Spleen (tissue), 11 donors: ENCODE results near the gene MBNL2. TPM values are rescaled to one million over a fixed set of nuclear protein-coding genes. Genes with fewer than 3 reads are reported as not detected.

Experiments
- DNase-seq: peaks from one replicate; pipeline ENCODE4 v3.0.0-alpha.2; 2020
- H3K27ac ChIP-seq, 8 donors: fragments of 200-600 bp; sonication (generic) in 7 of 8; 1 replicate in 4 of 8; 2 replicates in 4 of 8; pipeline versions ENCODE4 v1.5.0 to v1.8.0; 2016 to 2021; ENCODE audit warnings: inconsistent platforms in 4 of 8, mild to moderate bottlenecking in 4 of 8, moderate library complexity in 1 of 8
- H3K27me3 ChIP-seq, 7 donors: fragments of 200-600 bp; sonication (generic) in 6 of 7; replicated peaks in 1 of 7; 1 replicate in 4 of 7; 2 replicates in 3 of 7; pipeline versions ENCODE4 v1.5.0 to v1.8.0; 2016 to 2021; ENCODE audit warnings: inconsistent platforms in 3 of 7, mild to moderate bottlenecking in 1 of 7
- H3K36me3 ChIP-seq, 6 donors: fragments of 200-600 bp; sonication (generic) in 5 of 6; 1 replicate in 4 of 6; 2 replicates in 2 of 6; pipeline versions ENCODE4 v1.5.0 to v1.8.0; 2016 to 2021; ENCODE audit warnings: inconsistent platforms in 2 of 6
- H3K4me1 ChIP-seq, 6 donors: fragments of 200-600 bp; sonication (generic) in 5 of 6; 1 replicate in 3 of 6; 2 replicates in 3 of 6; pipeline versions ENCODE4 v1.5.0 to v1.8.0; 2016 to 2021; ENCODE audit warnings: inconsistent platforms in 3 of 6
- H3K4me3 ChIP-seq, 8 donors: fragments of 200-600 bp; sonication (generic) in 7 of 8; 1 replicate in 4 of 8; 2 replicates in 4 of 8; pipeline versions ENCODE4 v1.5.0 to v1.8.0; 2016 to 2021; ENCODE audit warnings: inconsistent platforms in 4 of 8, mild to moderate bottlenecking in 4 of 8, moderate library complexity in 2 of 8
- H3K9me3 ChIP-seq, 8 donors: fragments of 200-600 bp; sonication (generic) in 7 of 8; 1 replicate in 4 of 8; 2 replicates in 4 of 8; pipeline versions ENCODE4 v1.5.0 to v1.8.0; 2016 to 2021; ENCODE audit warnings: inconsistent platforms in 4 of 8
- CTCF ChIP-seq, 11 experiments: fragments of 200-600 bp in 7 of 11; fragments of 450-650 bp in 4 of 11; sonication (generic) in 4 of 11; IDR thresholded peaks in 8 of 11; conservative IDR thresholded peaks in 3 of 11; 1 replicate in 7 of 11; 2 replicates in 4 of 11; pipeline versions ENCODE4 v1.4.0 to v1.8.0; 2016 to 2021; ENCODE audit warnings: antibody characterized with exemption in 11 of 11, inconsistent platforms in 4 of 11, mild to moderate bottlenecking in 1 of 11
- POLR2A ChIP-seq, 3 donors: fragments of 450-650 bp; IDR thresholded peaks; one replicate each; pipeline ENCODE4 v1.5.1; 2017; ENCODE audit warnings: antibody characterized with exemption in 3 of 3, mild to moderate bottlenecking in 1 of 3
- POLR2AphosphoS5 ChIP-seq, 3 donors: sonication (generic); formaldehyde crosslinking; IDR thresholded peaks; one replicate each; pipeline ENCODE4 v1.5.1; 2017; ENCODE audit warnings: antibody characterized with exemption in 3 of 3
- WGBS, 5 donors: extraction: QIAGEN DNeasy Blood & Tissue Kit in 3 of 5; methylation state at CpG; one replicate each; pipeline versions ENCODE4 v1.1.5 to v1.1.7; 2013 to 2018; 5-methylcytosine and 5-hydroxymethylcytosine counted together
- intact Hi-C: fragments of 100-400 bp; cut with DNase I; formaldehyde crosslinking; loops from one replicate; pipeline ENCODE4 v1.15.0; 2023; ENCODE audit warnings: low total_unique reads
- polyA plus RNA-seq, 3 donors: library from polyadenylated mRNA; stranded (reverse); fragments of 200-250 nt; gene quantifications; one replicate each; pipeline ENCODE4 v1.2.1, GENCODE V29; 2013
- total RNA-seq, 7 donors: library from RNA; depleted of rRNA in 3 of 7; stranded (reverse); fragments of >200 nt in 3 of 7; fragmentation: NEBNext Ultra II Directional in 4 of 7; extraction: Animal tissue kit (Norgen Biotek cat#: 25700) in 4 of 7; gene quantifications; one replicate each; pipeline versions ENCODE4 v1.1.0 to v1.2.1, GENCODE V29; 2016 to 2021
- donor health status: healthy with polysubstance abuse.
- donor health status: DM: no; HTN: no; CAD: no; lungs with moderate emphysema.
- donor health status: DM: no; HTN: no; CAD: no.
- donor health status: Bipolar disorder and iron deficiency.
- donor health status: healthy.
- donor health status: DM: no; HTN: no; CAD: no.
- donor health status: DM: yes; HTN: yes; CAD: no.

MBNL2 gene
- total and polyA plus RNA-seq, 10 donors, result 7.0 to 56.3 (median 31.1) TPM

- H3K36me3 ChIP-seq, result peaks cover 0 to 4% (median 0%) of the 10 kb centered on the region in 6 donors
- intact Hi-C loops, result no loop called here
- H3K4me1 ChIP-seq, result peaks cover 0 to 6% (median 0%) of the 10 kb centered on the region in 6 donors
- no peaks in the 10 kb centered on the region for H3K27me3 ChIP-seq
- no peaks in the 10 kb centered on the region for H3K9me3 ChIP-seq
- H3K27ac ChIP-seq, result no peak overlapping the region
- H3K4me3 ChIP-seq, result no peak overlapping the region
- TF ChIP-seq POLR2A (IDR thresholded peaks at IDR 0.05), result no peak
- no peak for TF ChIP-seq CTCF (IDR thresholded peaks at IDR 0.05 in 8 of 11, conservative IDR thresholded peaks at IDR 0.05 in 3 of 11)
- TF ChIP-seq POLR2AphosphoS5 (IDR thresholded peaks at IDR 0.05), result no peak
- 92 to 98% (median 95%) methylated on average over 6 of the region's 6 CpGs for WGBS, 5 donors
- no peak for DNase-seq
These were observed 88.8 kb downstream of the MBNL2 start for GRCh38 chr13:97310809-97311436.

GRCh38 chr13:97311956-97312355 is 89.8 kb downstream of the MBNL2 start:
- TF ChIP-seq POLR2A (IDR thresholded peaks at IDR 0.05), result no peak
- TF ChIP-seq CTCF (IDR thresholded peaks at IDR 0.05 in 8 of 11, conservative IDR thresholded peaks at IDR 0.05 in 3 of 11), result no peak
- TF ChIP-seq POLR2AphosphoS5 (IDR thresholded peaks at IDR 0.05), result no peak
- H3K36me3 ChIP-seq, result peaks cover 0 to 4% (median 0%) of the 10 kb centered on the region in 6 donors
- H3K4me3 ChIP-seq, result no peak overlapping the region
- H3K9me3 ChIP-seq, result no peaks in the 10 kb centered on the region
- peaks cover 0 to 11% (median 2%) of the 10 kb centered on the region in 6 donors for H3K4me1 ChIP-seq
- H3K27ac ChIP-seq, result no peak overlapping the region
- DNase-seq, result no peak
- H3K27me3 ChIP-seq, result no peaks in the 10 kb centered on the region
- intact Hi-C loops, result no loop called here
- 85 to 97% (median 91%) methylated on average over 3 of the region's 3 CpGs for WGBS, 5 donors

GRCh38 chr13:97313551-97314260 is 91.6 kb downstream of the MBNL2 start:
- H3K27ac ChIP-seq, result no peak overlapping the region
- no peaks in the 10 kb centered on the region for H3K9me3 ChIP-seq
- intact Hi-C loops, result no loop called here
- peaks cover 0 to 5% (median 0%) of the 10 kb centered on the region in 6 donors for H3K36me3 ChIP-seq
- no peak for DNase-seq
- TF ChIP-seq POLR2AphosphoS5 (IDR thresholded peaks at IDR 0.05) (no peak), POLR2A (IDR thresholded peaks at IDR 0.05) (no peak), CTCF (IDR thresholded peaks at IDR 0.05 in 8 of 11, conservative IDR thresholded peaks at IDR 0.05 in 3 of 11) (no peak)
- no peak overlapping the region for H3K4me3 ChIP-seq
- no peaks in the 10 kb centered on the region for H3K27me3 ChIP-seq
- peaks cover 0 to 26% (median 5%) of the 10 kb centered on the region in 6 donors for H3K4me1 ChIP-seq

GRCh38 chr13:97316390-97316789 is 94.3 kb downstream of the MBNL2 start:
- peaks cover 0 to 31% (median 6%) of the 10 kb centered on the region in 6 donors for H3K4me1 ChIP-seq
- H3K27ac ChIP-seq, result no peak overlapping the region
- whole genome bisulfite sequencing, 5 donors, result 72 to 93% (median 84%) methylated on average over 2 of the region's 2 CpGs
- no peaks in the 10 kb centered on the region for H3K9me3 ChIP-seq
- DNase-seq, result no peak
- TF ChIP-seq POLR2AphosphoS5 (IDR thresholded peaks at IDR 0.05) (no peak), CTCF (IDR thresholded peaks at IDR 0.05 in 8 of 11, conservative IDR thresholded peaks at IDR 0.05 in 3 of 11) (no peak), POLR2A (IDR thresholded peaks at IDR 0.05) (no peak)
- H3K4me3 ChIP-seq, result no peak overlapping the region
- peaks cover 0 to 9% (median 0%) of the 10 kb centered on the region in 6 donors for H3K36me3 ChIP-seq
- intact Hi-C loops, result no loop called here
- H3K27me3 ChIP-seq, result no peaks in the 10 kb centered on the region
